AG09309 (cell line): Measurements from ENCODE around the gene RYK.

Source experiments
- DNase-seq: peaks from one replicate; pipeline ENCODE4 v3.0.0-alpha.2; 2010; ENCODE audit warnings: low read depth
- H3K4me3 ChIP-seq: 2 replicates; pipeline ENCODE4 v1.5.1; 2011; ENCODE audit warnings: mild to moderate bottlenecking, low read depth, low read length, moderate library complexity; ENCODE audit not compliant: control insufficient read depth
- TF ChIP-seq, protein P1 (sequence below): IDR thresholded peaks from 2 replicates; pipeline ENCODE4 v1.5.1; 2011; ENCODE audit warnings: mild to moderate bottlenecking, low read depth, low read length, inconsistent platforms; ENCODE audit not compliant: insufficient read depth, control insufficient read depth; ENCODE audit errors: missing control alignments

RYK gene

DNA sequence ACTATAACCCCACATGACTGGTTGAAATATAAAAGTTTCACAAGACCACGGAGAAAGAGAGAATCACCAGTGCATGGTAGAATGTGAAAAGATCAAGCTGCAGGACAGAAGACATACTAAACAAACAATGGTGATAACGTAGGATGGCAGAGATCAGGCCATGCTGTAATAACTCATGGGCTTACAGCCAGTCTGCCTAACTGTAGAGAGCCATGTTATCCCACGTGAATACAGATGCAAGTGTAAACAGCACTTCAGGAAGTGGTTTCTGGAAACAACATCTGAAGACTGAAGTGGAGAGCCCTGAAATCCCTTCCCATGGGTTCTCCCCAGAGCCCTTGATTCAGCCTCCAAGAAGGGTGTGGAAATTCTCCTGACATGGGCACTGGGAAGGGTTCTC, 117.7 kb downstream of the RYK start:
- TF ChIP-seq, protein P1, sequence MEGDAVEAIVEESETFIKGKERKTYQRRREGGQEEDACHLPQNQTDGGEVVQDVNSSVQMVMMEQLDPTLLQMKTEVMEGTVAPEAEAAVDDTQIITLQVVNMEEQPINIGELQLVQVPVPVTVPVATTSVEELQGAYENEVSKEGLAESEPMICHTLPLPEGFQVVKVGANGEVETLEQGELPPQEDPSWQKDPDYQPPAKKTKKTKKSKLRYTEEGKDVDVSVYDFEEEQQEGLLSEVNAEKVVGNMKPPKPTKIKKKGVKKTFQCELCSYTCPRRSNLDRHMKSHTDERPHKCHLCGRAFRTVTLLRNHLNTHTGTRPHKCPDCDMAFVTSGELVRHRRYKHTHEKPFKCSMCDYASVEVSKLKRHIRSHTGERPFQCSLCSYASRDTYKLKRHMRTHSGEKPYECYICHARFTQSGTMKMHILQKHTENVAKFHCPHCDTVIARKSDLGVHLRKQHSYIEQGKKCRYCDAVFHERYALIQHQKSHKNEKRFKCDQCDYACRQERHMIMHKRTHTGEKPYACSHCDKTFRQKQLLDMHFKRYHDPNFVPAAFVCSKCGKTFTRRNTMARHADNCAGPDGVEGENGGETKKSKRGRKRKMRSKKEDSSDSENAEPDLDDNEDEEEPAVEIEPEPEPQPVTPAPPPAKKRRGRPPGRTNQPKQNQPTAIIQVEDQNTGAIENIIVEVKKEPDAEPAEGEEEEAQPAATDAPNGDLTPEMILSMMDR = no peak
- no peak overlapping the region for H3K4me3 ChIP-seq
- DNase-seq = no peak

DNA sequence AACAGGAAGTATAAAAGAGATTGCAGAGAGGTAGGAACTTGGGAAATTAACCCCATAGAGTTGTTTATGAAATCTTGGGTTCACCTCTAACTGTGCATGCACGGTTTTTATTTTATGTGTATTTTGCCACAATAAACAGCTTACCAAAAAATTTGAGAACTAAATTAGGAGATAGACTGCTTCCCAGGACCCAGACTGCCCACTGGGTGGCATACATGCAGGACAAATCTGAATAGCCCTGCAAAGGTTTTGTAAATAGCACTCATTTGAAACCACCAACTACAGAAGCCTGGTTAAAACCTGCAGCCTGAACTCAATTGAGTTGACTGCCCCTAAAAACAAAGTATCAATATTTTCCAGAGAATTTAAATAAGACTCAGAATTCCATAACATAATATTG, 124.5 kb downstream of the RYK start:
- H3K4me3 ChIP-seq = no peak overlapping the region
- no peak for DNase-seq
- TF ChIP-seq, protein P1 = peak; percentile 17

DNA sequence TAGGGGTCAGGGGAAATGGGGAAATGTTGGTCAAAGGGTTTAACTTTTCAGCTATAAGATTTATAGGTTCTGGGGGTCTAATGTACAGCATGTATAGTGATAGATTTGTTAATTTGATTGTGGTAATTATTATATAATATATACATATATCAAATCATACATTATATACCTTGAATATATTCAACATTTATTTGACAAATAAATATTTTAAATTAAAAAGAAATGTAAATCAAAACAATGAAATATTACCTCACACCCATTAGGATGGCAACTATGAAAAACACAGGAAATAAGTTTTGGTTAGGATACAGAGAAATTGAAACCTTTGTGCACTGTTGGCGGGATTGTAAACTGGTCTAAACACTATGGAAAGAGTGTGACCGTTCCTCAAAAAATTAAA, 135.9 kb downstream of the RYK start:
- no peak overlapping the region for H3K4me3 ChIP-seq
- no peak for DNase-seq
- TF ChIP-seq, protein P1 = no peak

DNA sequence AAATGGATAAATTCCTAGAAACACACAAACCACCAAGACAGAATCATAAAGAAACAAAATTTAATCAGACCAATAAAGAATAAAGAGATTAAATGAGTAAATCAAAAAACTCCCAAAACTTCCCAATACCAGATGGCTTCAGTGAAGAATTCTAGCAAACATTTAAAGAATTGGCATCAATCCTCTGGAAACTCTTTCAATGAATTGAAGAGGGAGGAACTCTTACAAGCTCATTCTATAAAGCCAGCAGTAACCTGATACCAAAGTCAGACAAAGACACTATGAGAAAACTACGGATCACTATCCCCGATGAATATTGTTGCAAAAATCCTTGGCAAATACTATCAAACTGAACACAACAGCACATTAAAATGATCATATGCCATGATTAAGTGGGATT, 139.0 kb downstream of the RYK start:
- TF ChIP-seq, protein P1 = no peak
- H3K4me3 ChIP-seq = no peak overlapping the region
- DNase-seq = no peak

DNA sequence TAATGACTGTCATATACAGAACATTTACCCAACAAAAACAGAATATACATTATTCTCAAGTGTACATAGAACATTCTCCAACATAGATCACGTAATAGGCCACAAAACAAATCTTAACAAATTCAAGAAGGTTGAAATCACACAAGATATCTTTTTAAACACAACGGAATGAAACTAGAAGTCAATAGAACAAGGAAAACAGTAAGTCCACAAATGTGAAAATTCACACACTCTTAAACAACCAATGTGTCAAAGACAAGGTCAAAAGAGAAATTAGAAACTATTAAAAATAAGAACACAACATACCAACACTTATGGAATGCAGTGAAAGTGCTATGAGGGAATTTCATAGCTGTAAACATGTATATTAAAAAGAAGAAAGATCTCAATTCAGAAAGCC, 139.7 kb downstream of the RYK start:
- no peak overlapping the region for H3K4me3 ChIP-seq
- TF ChIP-seq, protein P1 = no peak
- no peak for DNase-seq
